PFSK-1 (cell line): ENCODE results near the gene ARHGAP12.

ENCODE experiments used
- FOXP2 ChIP-seq: optimal IDR thresholded peaks from 2 replicates; pipeline ENCODE3; 2011; ENCODE audit warnings: borderline replicate concordance, control low read depth, inconsistent platforms; ENCODE audit not compliant: insufficient read depth; ENCODE audit errors: extremely low read length, extremely low read depth
- POLR2AphosphoS5 ChIP-seq: IDR thresholded peaks from 2 replicates; pipeline ENCODE4 v1.6.1; 2012; ENCODE audit warnings: low read depth, mild to moderate bottlenecking, control low read depth, low read length, moderate library complexity
- REST ChIP-seq, 2 experiments: IDR thresholded peaks; 2 replicates each; pipeline versions ENCODE4 v1.6.1 to v1.8.0; 2011 to 2012; ENCODE audit warnings: low read depth in 2 of 2, low read length in 2 of 2, control low read depth in 1 of 2, inconsistent platforms in 1 of 2, mild to moderate bottlenecking in 1 of 2, moderate library complexity in 1 of 2; ENCODE audit not compliant: insufficient read depth in 1 of 2
- SIN3A ChIP-seq: IDR thresholded peaks from 2 replicates; pipeline ENCODE4 v1.6.1; 2012; ENCODE audit warnings: mild to moderate bottlenecking, low read length, moderate library complexity, borderline replicate concordance; ENCODE audit not compliant: insufficient read depth
- TAF1 ChIP-seq: IDR thresholded peaks from 2 replicates; pipeline ENCODE4 v1.6.1; 2012; ENCODE audit warnings: low read length, control low read depth, borderline replicate concordance; ENCODE audit not compliant: insufficient read depth

ARHGAP12 gene

GRCh38 chr10:31940839-31941653 lies 12.4 kb upstream of the ARHGAP12 start:
- TF ChIP-seq FOXP2 (no peak), TAF1 (no peak), POLR2AphosphoS5 (no peak), REST (IDR thresholded peaks at IDR 0.05; ENCODE audit: insufficient read depth in 1 of 2, low read depth in 2 of 2, low read length in 2 of 2) (no peak), SIN3A (no peak)

- no peak for TF ChIP-seq TAF1
- no peak for TF ChIP-seq FOXP2
- no peak for TF ChIP-seq SIN3A
- TF ChIP-seq POLR2AphosphoS5 = no peak
- no peak for TF ChIP-seq REST (IDR thresholded peaks at IDR 0.05; ENCODE audit: insufficient read depth in 1 of 2, low read depth in 2 of 2, low read length in 2 of 2)
Measured at GRCh38 chr10:31939797-31940708, 11.4 kb upstream of the ARHGAP12 start.

GRCh38 chr10:31937371-31937770 lies 8.7 kb upstream of the ARHGAP12 start:
- no peak for TF ChIP-seq TAF1
- no peak for TF ChIP-seq POLR2AphosphoS5
- no peak for TF ChIP-seq SIN3A
- TF ChIP-seq FOXP2 = no peak
- TF ChIP-seq REST (IDR thresholded peaks at IDR 0.05; ENCODE audit: insufficient read depth in 1 of 2, low read depth in 2 of 2, low read length in 2 of 2) = no peak

- no peak for TF ChIP-seq FOXP2
- no peak for TF ChIP-seq SIN3A
- TF ChIP-seq POLR2AphosphoS5 = no peak
- TF ChIP-seq REST (IDR thresholded peaks at IDR 0.05; ENCODE audit: insufficient read depth in 1 of 2, low read depth in 2 of 2, low read length in 2 of 2) = no peak
- no peak for TF ChIP-seq TAF1
Measured at GRCh38 chr10:31936933-31937332, 8.3 kb upstream of the ARHGAP12 start.
